H9 (cell line): ENCODE results near the gene OXCT1. TPM values are rescaled to one million over a fixed set of nuclear protein-coding genes. Genes with fewer than 3 reads are reported as not detected.

Experiments
- DNase-seq: peaks from one replicate; pipeline ENCODE4 v3.0.0-alpha.2; 2017
- H2AFZ ChIP-seq: one replicate; pipeline ENCODE4 v1.6.1; 2013; ENCODE audit warnings: mild to moderate bottlenecking, low read length, control low read depth, moderate library complexity
- H2AK5ac ChIP-seq: 2 replicates; pipeline ENCODE4 v1.6.1; 2013; ENCODE audit warnings: low read length, control low read depth, mixed read lengths; ENCODE audit not compliant: insufficient read length
- H2BK120ac ChIP-seq: one replicate; pipeline ENCODE4 v1.6.1; 2013; ENCODE audit warnings: low read depth, mild to moderate bottlenecking, low read length, control low read depth, inconsistent platforms; ENCODE audit not compliant: poor library complexity, severe bottlenecking
- H2BK12ac ChIP-seq: 2 replicates; pipeline ENCODE4 v1.6.1; 2013; ENCODE audit warnings: low read length, control low read depth, mixed read lengths, low read depth; ENCODE audit not compliant: insufficient read length
- H2BK15ac ChIP-seq: 2 replicates; pipeline ENCODE4 v1.6.1; 2013; ENCODE audit warnings: low read depth, low read length, control low read depth
- H2BK20ac ChIP-seq: one replicate; pipeline ENCODE4 v1.6.1; 2013; ENCODE audit warnings: low read depth, mild to moderate bottlenecking, low read length, control low read depth, inconsistent platforms; ENCODE audit not compliant: poor library complexity, severe bottlenecking
- H2BK5ac ChIP-seq: 2 replicates; pipeline ENCODE4 v1.6.1; 2013; ENCODE audit warnings: low read length, control low read depth, mixed read lengths; ENCODE audit not compliant: insufficient read length
- H3K14ac ChIP-seq: 2 replicates; pipeline ENCODE4 v1.6.1; 2013; ENCODE audit warnings: low read length, control low read depth; ENCODE audit not compliant: insufficient read depth
- H3K18ac ChIP-seq: 2 replicates; pipeline ENCODE4 v1.6.1; 2013; ENCODE audit warnings: low read depth, mild to moderate bottlenecking, mixed read lengths, low read length, control low read depth; ENCODE audit not compliant: insufficient read length
- H3K23ac ChIP-seq: 2 replicates; pipeline ENCODE4 v1.6.1; 2013; ENCODE audit warnings: low read length, control low read depth, mixed read lengths, low read depth; ENCODE audit not compliant: insufficient read length
- H3K23me2 ChIP-seq: 2 replicates; pipeline ENCODE4 v1.6.1; 2013; ENCODE audit warnings: low read depth, mild to moderate bottlenecking, mixed read lengths, low read length, control low read depth; ENCODE audit not compliant: insufficient read length, poor library complexity, severe bottlenecking
- H3K27ac ChIP-seq: 2 replicates; pipeline ENCODE4 v1.5.1; 2013; ENCODE audit warnings: low read length, control low read depth, mixed read lengths, low read depth; ENCODE audit not compliant: insufficient read length
- H3K27me3 ChIP-seq: 2 replicates; pipeline ENCODE4 v1.6.1; 2013; ENCODE audit warnings: low read length, control low read depth, inconsistent platforms; ENCODE audit not compliant: insufficient read depth
- H3K4ac ChIP-seq: 2 replicates; pipeline ENCODE4 v1.6.1; 2013; ENCODE audit warnings: low read depth, mild to moderate bottlenecking, control low read depth, inconsistent platforms, low read length, moderate library complexity
- H3K4me1 ChIP-seq: 2 replicates; pipeline ENCODE4 v1.6.1; 2013; ENCODE audit warnings: low read length, control low read depth, inconsistent platforms; ENCODE audit not compliant: insufficient read depth
- H3K4me2 ChIP-seq: 2 replicates; pipeline ENCODE4 v1.6.1; 2013; ENCODE audit warnings: low read length, control low read depth, mixed read lengths; ENCODE audit not compliant: insufficient read length, insufficient read depth
- H3K56ac ChIP-seq: 2 replicates; pipeline ENCODE4 v1.6.1; 2013; ENCODE audit warnings: low read depth, mild to moderate bottlenecking, mixed read lengths, low read length, control low read depth; ENCODE audit not compliant: insufficient read length
- H3K79me1 ChIP-seq: 2 replicates; pipeline ENCODE4 v1.6.1; 2013; ENCODE audit warnings: low read depth, mild to moderate bottlenecking, moderate library complexity, low read length, control low read depth, inconsistent platforms; ENCODE audit not compliant: insufficient read depth, poor library complexity, severe bottlenecking
- H3K79me2 ChIP-seq: 2 replicates; pipeline ENCODE4 v1.6.1; 2013; ENCODE audit warnings: low read length, control low read depth, inconsistent platforms; ENCODE audit not compliant: insufficient read depth
- H3K9ac ChIP-seq: 2 replicates; pipeline ENCODE4 v1.6.1; 2013; ENCODE audit warnings: low read length, control low read depth, mixed read lengths; ENCODE audit not compliant: insufficient read length; ENCODE audit errors: extremely low read depth
- H3K9me3 ChIP-seq: one replicate; pipeline ENCODE4 v1.6.1; 2013; ENCODE audit warnings: low read depth, low read length, inconsistent platforms; ENCODE audit not compliant: control insufficient read depth
- H3T11ph ChIP-seq: one replicate; pipeline ENCODE4 v1.6.1; 2013; ENCODE audit warnings: mild to moderate bottlenecking, low read length, control low read depth, inconsistent platforms
- H4K20me1 ChIP-seq: one replicate; pipeline ENCODE4 v1.6.1; 2013; ENCODE audit not compliant: control insufficient read depth, insufficient read length, insufficient read depth
- H4K5ac ChIP-seq: 2 replicates; pipeline ENCODE4 v1.6.1; 2013; ENCODE audit warnings: low read depth, mild to moderate bottlenecking, mixed read lengths, low read length, control low read depth; ENCODE audit not compliant: insufficient read length
- H4K8ac ChIP-seq: replicated peaks from 2 replicates; pipeline ENCODE4 v1.6.1; 2013; ENCODE audit warnings: low read length, control low read depth, mixed read lengths, low read depth; ENCODE audit not compliant: insufficient read length
- H4K91ac ChIP-seq: 2 replicates; pipeline ENCODE4 v1.6.1; 2013; ENCODE audit warnings: low read depth, mild to moderate bottlenecking, moderate library complexity, mixed read lengths, low read length, control low read depth; ENCODE audit not compliant: insufficient read length
- H3K27ac Mint-ChIP-seq, 3 experiments: 2 replicates in 2 of 3; 3 replicates in 1 of 3; pipeline ENCODE4 v1.8.0; 2020 to 2021; ENCODE audit warnings: mixed read lengths in 3 of 3, mild to moderate bottlenecking in 1 of 3, moderate library complexity in 1 of 3
- H3K27me3 Mint-ChIP-seq: 2 replicates; pipeline ENCODE4 v1.8.0; 2021; ENCODE audit warnings: low read depth, mild to moderate bottlenecking, moderate library complexity, mixed read lengths
- H3K36me3 Mint-ChIP-seq, 3 experiments: 2 replicates in 2 of 3; 3 replicates in 1 of 3; pipeline ENCODE4 v1.8.0; 2020 to 2021; ENCODE audit warnings: low read depth in 3 of 3, mixed read lengths in 3 of 3; ENCODE audit not compliant: insufficient read depth in 1 of 3
- H3K4me1 Mint-ChIP-seq, 2 experiments: 2 replicates each; pipeline ENCODE4 v1.8.0; 2020; ENCODE audit warnings: mixed read lengths in 2 of 2
- H3K4me3 Mint-ChIP-seq, 2 experiments: 2 replicates in 1 of 2; 3 replicates in 1 of 2; pipeline ENCODE4 v1.8.0; 2020 to 2021; ENCODE audit warnings: mild to moderate bottlenecking in 2 of 2, mixed read lengths in 2 of 2, moderate library complexity in 1 of 2
- H3K9me3 Mint-ChIP-seq, 2 experiments: 2 replicates in 1 of 2; 3 replicates in 1 of 2; pipeline ENCODE4 v1.8.0; 2020; ENCODE audit warnings: mild to moderate bottlenecking in 2 of 2, mixed read lengths in 2 of 2, moderate library complexity in 1 of 2
- WGBS: extraction: QIAGEN DNeasy Blood & Tissue Kit; methylation state at CpG from one replicate; pipeline ENCODE4 v1.1.7; 2013; ENCODE audit warnings: missing lambda C conversion rate, low lambda C conversion rate, mixed read lengths; ENCODE audit not compliant: insufficient read length; ENCODE audit errors: extremely low coverage; 5-methylcytosine and 5-hydroxymethylcytosine counted together
- total RNA-seq: library from RNA; stranded (reverse); gene quantifications from 2 replicates; pipeline ENCODE4 v1.2.1, GENCODE V29; 2021
- TF ChIP-seq, protein P1 (sequence below): fragments of 200-600 bp; sonication (generic); conservative IDR thresholded peaks from 3 replicates; pipeline ENCODE4 v1.8.0; 2021; ENCODE audit warnings: antibody characterized with exemption, mild to moderate bottlenecking

The OXCT1 gene
- total RNA-seq, 1 experiment from 2014 or later, result 25.6 TPM

GRCh38 chr5:41876678-41877077 is 6.5 kb upstream of the OXCT1 start:
- no CpG with 5 or more reads among the region's 2 CpGs for WGBS
- Histone ChIP-seq H2AFZ (no peak overlapping the region), H2BK15ac (no peak overlapping the region), H3K79me2 (no peaks in the 10 kb centered on the region), H4K5ac (no peak overlapping the region), H3K14ac (no peak overlapping the region), H3K23ac (no peak overlapping the region), H3K9me3 (no peaks in the 10 kb centered on the region), H2BK20ac (no peak overlapping the region), H3K79me1 (no peaks in the 10 kb centered on the region), H3K4ac (no peak overlapping the region), H2BK120ac (no peak overlapping the region), H3K56ac (no peak overlapping the region), H3K9ac (no peak overlapping the region), H3K27me3 (no peaks in the 10 kb centered on the region), H4K91ac (no peak overlapping the region), H3K23me2 (no peaks in the 10 kb centered on the region), H4K20me1 (no peaks in the 10 kb centered on the region), H2AK5ac (no peak overlapping the region), H2BK5ac (no peak overlapping the region), H3T11ph (no peak overlapping the region), H2BK12ac (no peak overlapping the region), H4K8ac (no peak overlapping the region), H3K27ac (no peak overlapping the region), H3K4me2 (no peak overlapping the region), H3K18ac (no peak overlapping the region), H3K4me1 (no peaks in the 10 kb centered on the region)
- Mint-ChIP-seq H3K4me3 (no peak overlapping the region), H3K4me1 (no peaks in the 10 kb centered on the region), H3K9me3 (no peaks in the 10 kb centered on the region; a peak in 2 of 5 replicates), H3K36me3 (no peaks in the 10 kb centered on the region), H3K27ac (no peak overlapping the region), H3K27me3 (peaks cover 6% of the 10 kb centered on the region)
- no peak for DNase-seq
- TF ChIP-seq, protein P1, sequence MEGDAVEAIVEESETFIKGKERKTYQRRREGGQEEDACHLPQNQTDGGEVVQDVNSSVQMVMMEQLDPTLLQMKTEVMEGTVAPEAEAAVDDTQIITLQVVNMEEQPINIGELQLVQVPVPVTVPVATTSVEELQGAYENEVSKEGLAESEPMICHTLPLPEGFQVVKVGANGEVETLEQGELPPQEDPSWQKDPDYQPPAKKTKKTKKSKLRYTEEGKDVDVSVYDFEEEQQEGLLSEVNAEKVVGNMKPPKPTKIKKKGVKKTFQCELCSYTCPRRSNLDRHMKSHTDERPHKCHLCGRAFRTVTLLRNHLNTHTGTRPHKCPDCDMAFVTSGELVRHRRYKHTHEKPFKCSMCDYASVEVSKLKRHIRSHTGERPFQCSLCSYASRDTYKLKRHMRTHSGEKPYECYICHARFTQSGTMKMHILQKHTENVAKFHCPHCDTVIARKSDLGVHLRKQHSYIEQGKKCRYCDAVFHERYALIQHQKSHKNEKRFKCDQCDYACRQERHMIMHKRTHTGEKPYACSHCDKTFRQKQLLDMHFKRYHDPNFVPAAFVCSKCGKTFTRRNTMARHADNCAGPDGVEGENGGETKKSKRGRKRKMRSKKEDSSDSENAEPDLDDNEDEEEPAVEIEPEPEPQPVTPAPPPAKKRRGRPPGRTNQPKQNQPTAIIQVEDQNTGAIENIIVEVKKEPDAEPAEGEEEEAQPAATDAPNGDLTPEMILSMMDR, result no peak
